Measurements from ENCODE around the gene SDK2.
A peak's percentile ranks its signal among the peaks of the same experiment; 100 is the strongest.

The SDK2 gene

GRCh38 chr17:73513426-73513825, 130.8 kb downstream of the SDK2 start:
- no peaks in the 10 kb centered on the region for H3K4me1 ChIP-seq (ENCODE audit: control insufficient read depth, insufficient read depth, low read length)
- H3K36me3 ChIP-seq (ENCODE audit: control insufficient read depth in 2 of 2, insufficient read depth in 1 of 2, low read length in 2 of 2), result no peaks in the 10 kb centered on the region
- no peak overlapping the region for H3K27ac ChIP-seq (ENCODE audit: extremely low read depth, low read depth, low read length)
- TF ChIP-seq ZNF561 (tag by site-specific recombination; IDR thresholded peaks at IDR 0.05; ENCODE audit: borderline replicate concordance), result no peak
- TF ChIP-seq SCRT2 (tag by site-specific recombination; IDR thresholded peaks at IDR 0.05), result peak; percentile 33; the same call in 1 of the 2 replicates
- ChIA-PET POLR2A (interaction anchor here (0.5 kb wide), 1 partner anchor 1382 kb away, joined by 3 read pairs; no protein-coding TSS in a partner anchor), CTCF (interaction anchor here (0.7 to 0.8 kb wide), 2 partner anchors 83 to 119 kb away, joined by 3 read pairs; no protein-coding TSS in a partner anchor)
- H3K4me3 ChIP-seq (ENCODE audit: low read depth, low read length), result no peak overlapping the region
- no peaks in the 10 kb centered on the region for H3K9me3 ChIP-seq (ENCODE audit: control insufficient read depth, insufficient read depth, low read depth, low read length)

- no peaks in the 10 kb centered on the region for H3K9me3 ChIP-seq (ENCODE audit: control insufficient read depth, insufficient read depth, low read depth, low read length)
- no peak overlapping the region for H3K4me3 ChIP-seq (ENCODE audit: low read depth, low read length)
- peaks cover under 1% of the 10 kb centered on the region; the same call in 1 of the 2 replicates for H3K4me1 ChIP-seq (ENCODE audit: control insufficient read depth, insufficient read depth, low read length)
- TF ChIP-seq ZBTB20 (tag by site-specific recombination; IDR thresholded peaks at IDR 0.05) (no peak), ZNF768 (tag by site-specific recombination; IDR thresholded peaks at IDR 0.05) (no peak), ZNF433 (tag by site-specific recombination; IDR thresholded peaks at IDR 0.05; ENCODE audit: low read depth) (no peak), ZNF18 (tag by site-specific recombination; IDR thresholded peaks at IDR 0.05) (no peak), ZFP41 (tag by site-specific recombination; IDR thresholded peaks at IDR 0.05; ENCODE audit: borderline replicate concordance) (no peak), MZF1 (tag by site-specific recombination; IDR thresholded peaks at IDR 0.05; ENCODE audit: borderline replicate concordance) (no peak), ZNF280D (tag by site-specific recombination; IDR thresholded peaks at IDR 0.05) (no peak), ZNF10 (tag by site-specific recombination; IDR thresholded peaks at IDR 0.05) (no peak), ZSCAN4 (tag by site-specific recombination; IDR thresholded peaks at IDR 0.05) (no peak), ZBTB21 (tag by site-specific recombination; IDR thresholded peaks at IDR 0.05) (no peak), KLF9 (tag by site-specific recombination; IDR thresholded peaks at IDR 0.05; ENCODE audit: low read depth) (no peak), ZNF138 (tag by site-specific recombination; IDR thresholded peaks at IDR 0.05; ENCODE audit: borderline replicate concordance) (no peak), EGR2 (tag by site-specific recombination; IDR thresholded peaks at IDR 0.05; ENCODE audit: low read depth) (no peak), SCRT2 (tag by site-specific recombination; IDR thresholded peaks at IDR 0.05) (no peak), AEBP2 (tag by site-specific recombination; IDR thresholded peaks at IDR 0.05; ENCODE audit: borderline replicate concordance) (no peak), ZNF777 (tag by site-specific recombination; IDR thresholded peaks at IDR 0.05; ENCODE audit: borderline replicate concordance) (no peak), ZNF324 (tag by site-specific recombination; IDR thresholded peaks at IDR 0.05) (no peak)
- POLR2A ChIA-PET, result no interaction called here
- CTCF ChIA-PET, result no interaction called here
- no peaks in the 10 kb centered on the region for H3K36me3 ChIP-seq (ENCODE audit: control insufficient read depth in 2 of 2, insufficient read depth in 1 of 2, low read length in 2 of 2)
- H3K27ac ChIP-seq (ENCODE audit: extremely low read depth, low read depth, low read length), result no peak overlapping the region
Observed at GRCh38 chr17:73511719-73512115, 132.5 kb downstream of the SDK2 start.
